ENCODE measurements around the gene ZBTB20.

Gene ZBTB20

GRCh38 chr3:115019900-115020299 is 127.2 kb downstream of the ZBTB20 start:
- DNase-seq (ENCODE audit: low read depth), result no peak

- no peak for DNase-seq (ENCODE audit: low read depth)
Observed at GRCh38 chr3:115018694-115019093, 128.4 kb downstream of the ZBTB20 start.

GRCh38 chr3:115007966-115008365 is 139.1 kb downstream of the ZBTB20 start:
- DNase-seq (ENCODE audit: low read depth), result no peak

- no peak for DNase-seq (ENCODE audit: low read depth)
Observed at GRCh38 chr3:115004201-115005140, 142.6 kb downstream of the ZBTB20 start.

- DNase-seq (ENCODE audit: low read depth), result no peak
Observed at GRCh38 chr3:114998971-114999579, 148.0 kb downstream of the ZBTB20 start.

- DNase-seq (ENCODE audit: low read depth), result no peak
Observed at GRCh38 chr3:114994554-114995341, 152.3 kb downstream of the ZBTB20 start.

GRCh38 chr3:114985776-114986175 is 161.3 kb downstream of the ZBTB20 start:
- DNase-seq (ENCODE audit: low read depth), result no peak

GRCh38 chr3:114983248-114983647 is 163.8 kb downstream of the ZBTB20 start:
- no peak for DNase-seq (ENCODE audit: low read depth)

GRCh38 chr3:114974387-114974786 is 172.7 kb downstream of the ZBTB20 start:
- no peak for DNase-seq (ENCODE audit: low read depth)

GRCh38 chr3:114973536-114973935 is 173.6 kb downstream of the ZBTB20 start:
- no peak for DNase-seq (ENCODE audit: low read depth)

GRCh38 chr3:114967168-114967567 is 179.9 kb downstream of the ZBTB20 start:
- no peak for DNase-seq (ENCODE audit: low read depth)

- no peak for DNase-seq (ENCODE audit: low read depth)
Observed at GRCh38 chr3:114962189-114962588, 184.9 kb downstream of the ZBTB20 start.

GRCh38 chr3:114958930-114959329 is 188.2 kb downstream of the ZBTB20 start:
- no peak for DNase-seq (ENCODE audit: low read depth)

- DNase-seq (ENCODE audit: low read depth), result no peak
Observed at GRCh38 chr3:114953800-114954199, 193.3 kb downstream of the ZBTB20 start.

- DNase-seq (ENCODE audit: low read depth), result no peak
Observed at GRCh38 chr3:114953215-114953799, 193.8 kb downstream of the ZBTB20 start.

- DNase-seq (ENCODE audit: low read depth), result no peak
Observed at GRCh38 chr3:114942773-114943172, 204.3 kb downstream of the ZBTB20 start.

GRCh38 chr3:114941626-114942309 is 205.3 kb downstream of the ZBTB20 start:
- no peak for DNase-seq (ENCODE audit: low read depth)

GRCh38 chr3:114939920-114940319 is 207.2 kb downstream of the ZBTB20 start:
- no peak for DNase-seq (ENCODE audit: low read depth)

GRCh38 chr3:114933407-114933806 is 213.7 kb downstream of the ZBTB20 start:
- DNase-seq (ENCODE audit: low read depth), result no peak

GRCh38 chr3:114929971-114930732 is 216.9 kb downstream of the ZBTB20 start:
- peak; percentile 3 for DNase-seq (ENCODE audit: low read depth)

Measured in fibroblast of gingiva (primary cell).